GM19239 (cell line): Measurements from ENCODE around the gene SEPSECS.
"Not testable (repeated sequence)": the region's sequence is repeated elsewhere in the genome, so short reads cannot be mapped to it uniquely, and the experiment has no call there.

Experiments
- DNase-seq: peaks from one replicate; pipeline ENCODE4 v3.0.0; 2011; ENCODE audit warnings: low spot score; ENCODE audit not compliant: insufficient read length
- FAIRE-seq: peaks from 2 replicates; lab custom pipeline; 2011; peaks lifted over from hg19 to GRCh38; lab: Jason Lieb, UNC

The SEPSECS gene

GRCh38 chr4:25089051-25089763 lies 71.0 kb downstream of the SEPSECS start:
- FAIRE-seq (no peak), DNase-seq (no peak)

GRCh38 chr4:25088093-25088952 lies 71.9 kb downstream of the SEPSECS start:
- FAIRE-seq = peak; percentile 23
- DNase-seq = no peak

GRCh38 chr4:25085671-25086070 lies 74.6 kb downstream of the SEPSECS start:
- no peak for DNase-seq
- FAIRE-seq = no peak

DNA sequence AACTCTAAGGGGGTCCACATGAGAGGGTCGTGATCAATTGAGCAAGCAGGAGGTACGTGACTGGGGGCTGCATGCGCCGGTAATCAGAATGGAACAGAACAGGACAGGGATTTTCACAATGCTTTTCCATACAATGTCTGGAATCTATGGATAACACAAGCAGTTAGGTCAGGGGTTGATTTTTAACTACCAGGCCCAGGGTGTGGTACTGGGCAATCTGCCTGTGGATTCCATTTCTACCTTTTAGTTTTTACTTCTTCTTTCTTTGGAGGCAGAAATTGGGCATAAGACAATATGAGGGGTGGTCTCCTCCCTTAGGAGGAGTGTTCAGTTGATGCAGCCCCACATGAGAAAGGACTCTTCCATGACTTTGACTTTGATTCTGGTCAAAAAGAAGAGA lies 76.8 kb downstream of the SEPSECS start:
- FAIRE-seq, DNase-seq: not testable (repeated sequence)

- FAIRE-seq (no peak), DNase-seq (no peak)
These were observed 78.3 kb downstream of the SEPSECS start for GRCh38 chr4:25081866-25082471.

GRCh38 chr4:25080571-25080970 lies 79.7 kb downstream of the SEPSECS start:
- no peak for DNase-seq
- no peak for FAIRE-seq

DNA sequence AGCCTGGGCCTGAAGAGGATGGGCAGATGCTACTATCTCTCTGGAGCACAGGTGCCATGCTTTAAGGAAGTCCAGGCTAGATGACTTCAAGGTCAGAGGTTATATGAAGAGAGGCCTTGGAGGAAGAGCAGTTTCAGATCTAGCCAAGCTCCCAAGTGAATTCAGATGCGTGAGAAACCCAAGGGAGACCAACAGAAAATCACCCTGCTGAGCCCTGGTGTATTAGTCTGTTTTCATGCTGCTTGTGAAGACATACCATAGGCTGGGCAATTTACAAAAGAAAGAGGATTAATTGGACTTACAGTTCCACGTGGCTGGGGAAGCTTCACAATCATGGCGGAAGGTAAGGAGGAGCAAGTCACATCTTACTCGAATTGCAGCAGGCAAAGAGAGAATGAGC lies 81.7 kb downstream of the SEPSECS start:
- FAIRE-seq (no peak), DNase-seq (no peak)

DNA sequence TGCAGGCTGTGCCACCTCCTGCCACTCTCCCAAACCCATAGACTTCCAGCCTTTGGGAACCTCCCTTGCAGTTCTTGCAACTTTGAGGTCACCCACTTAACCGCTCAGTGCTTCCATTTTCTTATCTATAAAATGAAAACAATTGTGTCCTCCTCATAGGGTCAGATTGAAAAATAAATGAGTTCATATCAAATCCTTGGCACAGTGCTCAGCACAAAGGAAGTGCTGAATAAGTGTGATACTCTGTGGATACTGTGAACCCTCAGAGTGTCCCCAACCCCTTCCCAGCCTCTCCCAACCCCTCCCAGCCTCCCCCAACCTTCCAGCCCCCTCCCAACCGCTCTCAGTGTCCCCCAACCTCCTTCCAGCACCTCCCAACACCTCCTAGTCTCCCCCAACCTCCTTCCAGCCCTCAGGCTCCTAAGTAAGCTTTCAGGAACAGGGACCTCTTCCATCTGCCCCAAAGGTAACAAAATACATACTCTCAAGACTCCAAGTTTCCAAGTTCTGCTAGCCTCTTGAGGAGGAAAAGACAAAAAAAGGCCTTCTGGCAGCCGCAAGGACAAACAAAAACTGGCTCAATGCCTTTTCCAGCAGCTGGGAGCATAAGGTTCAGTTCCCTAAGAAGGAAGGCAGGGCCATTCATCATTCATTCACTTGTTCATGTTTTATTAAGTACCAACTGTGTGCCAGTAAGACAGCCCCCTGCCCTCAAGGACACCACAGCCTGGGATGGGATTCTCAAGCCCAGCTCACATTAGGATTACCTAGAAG lies 83.4 kb downstream of the SEPSECS start:
- FAIRE-seq (no peak), DNase-seq (no peak)

- DNase-seq = no peak
- FAIRE-seq = no peak
These were observed 84.4 kb downstream of the SEPSECS start for GRCh38 chr4:25075851-25076250.

GRCh38 chr4:25075129-25075528 lies 85.1 kb downstream of the SEPSECS start:
- no peak for DNase-seq
- no peak for FAIRE-seq

DNA sequence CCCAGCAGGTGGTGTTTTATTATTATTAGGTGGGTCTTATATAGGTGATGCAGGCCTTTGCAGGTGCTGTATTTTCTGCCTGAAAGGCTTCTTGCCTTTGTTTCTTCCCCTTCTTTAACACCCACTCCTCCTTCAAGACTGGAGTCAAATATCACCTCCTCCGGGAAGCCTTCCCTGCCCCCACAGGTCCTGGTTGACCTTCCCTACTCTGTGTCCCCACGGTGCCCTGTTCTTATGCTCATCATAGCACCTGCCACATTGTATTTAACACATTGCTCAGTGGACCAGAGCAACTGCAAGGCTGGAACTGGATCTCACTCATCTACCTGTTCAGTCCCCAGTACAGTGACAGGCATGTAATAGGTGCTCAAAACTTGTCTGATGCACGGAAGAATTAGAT lies 89.7 kb downstream of the SEPSECS start:
- DNase-seq (no peak), FAIRE-seq (no peak)
